Panc1 (cell line): ENCODE data around the gene NTN3. TPM values are rescaled to one million over a fixed set of nuclear protein-coding genes. Genes with fewer than 3 reads are reported as not detected.
A peak's percentile ranks its signal among the peaks of the same experiment; 100 is the strongest.

Experiments
- ATAC-seq: fragments of 200-7000 bp; cut with Tn5 transposase; 2 replicates; pipeline ENCODE4 v1.9.1; 2020; ENCODE audit warnings: mild to moderate bottlenecking, moderate library complexity
- BruUV-seq: library from RNA; stranded (reverse); fragments of 400-500 nt; replicated peaks from 2 replicates; lab custom pipeline; 2021; lab: Mats Ljungman, UMichigan
- CTCF ChIA-PET: fragments of 300-600 bp; sonication (Branson Sonifier 250); formaldehyde crosslinking; loops from one replicate; lab custom pipeline; 2022; ENCODE audit warnings: antibody characterized with exemption; lab: Charles Lee
- POLR2A ChIA-PET: fragments of 300-600 bp; sonication (Branson Sonifier 250); formaldehyde crosslinking; loops from one replicate; lab custom pipeline; 2022; ENCODE audit warnings: antibody characterized with exemption; lab: Charles Lee
- DNase-seq: peaks from one replicate; pipeline ENCODE4 v3.0.0-alpha.2; 2010; ENCODE audit warnings: low read depth, low spot score
- H3K27ac ChIP-seq: 2 replicates; pipeline ENCODE4 v1.5.1; 2011; ENCODE audit warnings: mild to moderate bottlenecking, low read length, inconsistent platforms
- H3K27me3 ChIP-seq: fragments of 200-500 bp; sonication (Bioruptor generic); 2 replicates; pipeline ENCODE4 v1.6.0; 2014; ENCODE audit warnings: low read length, inconsistent platforms; ENCODE audit not compliant: control insufficient read depth, insufficient read depth
- H3K36me3 ChIP-seq: fragments of 200-500 bp; sonication (Bioruptor generic); 2 replicates; pipeline ENCODE4 v1.5.1; 2014; ENCODE audit warnings: inconsistent platforms, mild to moderate bottlenecking, low read length, moderate library complexity; ENCODE audit not compliant: control insufficient read depth, insufficient read depth
- H3K4me1 ChIP-seq: 2 replicates; pipeline ENCODE4 v1.5.1; 2011; ENCODE audit warnings: inconsistent platforms, mild to moderate bottlenecking, low read length, moderate library complexity; ENCODE audit not compliant: control insufficient read depth, insufficient read depth
- H3K4me3 ChIP-seq, 2 experiments: 2 replicates each; pipeline ENCODE4 v1.5.1; 2011 to 2012; ENCODE audit warnings: low read depth in 2 of 2, low read length in 2 of 2, mild to moderate bottlenecking in 2 of 2, inconsistent platforms in 1 of 2, moderate library complexity in 1 of 2
- H3K9me3 ChIP-seq: fragments of 200-500 bp; sonication (Bioruptor generic); 2 replicates; pipeline ENCODE4 v1.5.1; 2014; ENCODE audit warnings: low read depth, mild to moderate bottlenecking, inconsistent platforms, low read length, moderate library complexity; ENCODE audit not compliant: control insufficient read depth, insufficient read depth
- CTCF ChIP-seq: fragments of 450-650 bp; IDR thresholded peaks from 2 replicates; pipeline ENCODE4 v1.5.1; 2017; ENCODE audit warnings: mild to moderate bottlenecking
- POLR2AphosphoS5 ChIP-seq: IDR thresholded peaks from 2 replicates; pipeline ENCODE4 v1.6.1; 2012; ENCODE audit warnings: mild to moderate bottlenecking, low read depth, low read length, moderate library complexity
- REST ChIP-seq, 2 experiments: IDR thresholded peaks; 2 replicates each; pipeline ENCODE4 v1.6.1; 2011 to 2012; ENCODE audit warnings: low read depth in 2 of 2, control low read depth in 1 of 2, low read length in 1 of 2, mild to moderate bottlenecking in 1 of 2, moderate library complexity in 1 of 2; ENCODE audit not compliant: insufficient read depth in 1 of 2
- SIN3A ChIP-seq: IDR thresholded peaks from 2 replicates; pipeline ENCODE4 v1.6.1; 2012; ENCODE audit warnings: low read depth, mild to moderate bottlenecking, low read length, moderate library complexity, borderline replicate concordance; ENCODE audit not compliant: insufficient read depth
- TCF7L2 ChIP-seq: IDR thresholded peaks from 2 replicates; pipeline ENCODE4 v1.6.1; 2011; ENCODE audit warnings: mild to moderate bottlenecking, low read depth, low read length, inconsistent platforms
- in situ Hi-C: cut with HindIII; loops from 2 replicates; pipeline ENCODE4 v1.10.0; 2016; ENCODE audit warnings: low sequenced_read_pairs, low pct_unique_long_range_greater_than_20kb
- intact Hi-C: fragments of 100-400 bp; cut with micrococcal nuclease; formaldehyde crosslinking; loops from one replicate; pipeline ENCODE4 v1.10.0; 2022; ENCODE audit not compliant: unreplicated experiment
- total RNA-seq: library from RNA; stranded (reverse); gene quantifications from one replicate; pipeline ENCODE4 v1.2.1, GENCODE V29; 2021; ENCODE audit not compliant: unreplicated experiment

Gene NTN3
- total RNA-seq, 1 experiment from 2014 or later = 3.2 TPM

- POLR2A ChIA-PET = no interaction called here
- CTCF ChIA-PET = interaction anchor here (0.8 kb wide), 1 partner anchor 18 kb away, joined by 3 read pairs; no protein-coding TSS in a partner anchor
- in situ Hi-C loops = no loop called here
- Histone ChIP-seq H3K36me3 (peaks cover 2% of the 10 kb centered on the region; the same call in 1 of the 2 replicates), H3K4me1 (peaks cover 42% of the 10 kb centered on the region), H3K4me3 (peak overlapping the region in 1 of 2 experiments; percentile 10; a peak in 1 of 4 replicates), H3K27ac (peak overlapping the region; percentile 66), H3K27me3 (no peaks in the 10 kb centered on the region), H3K9me3 (no peaks in the 10 kb centered on the region)
- BruUV-seq = no TSS peak
- intact Hi-C loops = no loop called here
- DNase-seq = no peak
- ATAC-seq = peak; percentile 19
- TF ChIP-seq POLR2AphosphoS5 (no peak), CTCF (no peak), TCF7L2 (no peak)
These were observed 48.0 kb downstream of the NTN3 start for GRCh38 chr16:2518823-2519710.

GRCh38 chr16:2519711-2520080, 48.6 kb downstream of the NTN3 start:
- H3K27me3 ChIP-seq = no peaks in the 10 kb centered on the region
- ATAC-seq = peak; percentile 5

More at GRCh38 chr16:2519711-2520080, 48.6 kb downstream of the NTN3 start:
- no peak for DNase-seq
- H3K4me1 ChIP-seq = peaks cover 42% of the 10 kb centered on the region
- CTCF ChIA-PET = interaction anchor here (0.6 to 0.8 kb wide), 3 partner anchors 18 to 147 kb away, joined by 3 to 5 read pairs (median 4); no protein-coding TSS in a partner anchor
- intact Hi-C loops = no loop called here
- POLR2A ChIA-PET = no interaction called here
- H3K9me3 ChIP-seq = no peaks in the 10 kb centered on the region
- peak overlapping the region in 1 of 2 experiments; percentile 36; a peak in 2 of 4 replicates for H3K4me3 ChIP-seq
- in situ Hi-C loops = no loop called here
- no peaks in the 10 kb centered on the region; the same call in 1 of the 2 replicates for H3K36me3 ChIP-seq
- TF ChIP-seq CTCF (no peak), REST (IDR thresholded peaks at IDR 0.05; ENCODE audit: insufficient read depth in 1 of 2, low read depth in 2 of 2, low read length in 1 of 2) (no peak), POLR2AphosphoS5 (no peak), TCF7L2 (no peak), SIN3A (no peak)
- H3K27ac ChIP-seq = peak overlapping the region; percentile 61; the same call in 1 of the 2 replicates
- BruUV-seq = no TSS peak
